ENCODE measurements around the gene CDC45. TPM values are rescaled to one million over a fixed set of nuclear protein-coding genes. Genes with fewer than 3 reads are reported as not detected.

The CDC45 gene
- total RNA-seq, 1 donor from 2014 or later: 2.2 TPM

DNA sequence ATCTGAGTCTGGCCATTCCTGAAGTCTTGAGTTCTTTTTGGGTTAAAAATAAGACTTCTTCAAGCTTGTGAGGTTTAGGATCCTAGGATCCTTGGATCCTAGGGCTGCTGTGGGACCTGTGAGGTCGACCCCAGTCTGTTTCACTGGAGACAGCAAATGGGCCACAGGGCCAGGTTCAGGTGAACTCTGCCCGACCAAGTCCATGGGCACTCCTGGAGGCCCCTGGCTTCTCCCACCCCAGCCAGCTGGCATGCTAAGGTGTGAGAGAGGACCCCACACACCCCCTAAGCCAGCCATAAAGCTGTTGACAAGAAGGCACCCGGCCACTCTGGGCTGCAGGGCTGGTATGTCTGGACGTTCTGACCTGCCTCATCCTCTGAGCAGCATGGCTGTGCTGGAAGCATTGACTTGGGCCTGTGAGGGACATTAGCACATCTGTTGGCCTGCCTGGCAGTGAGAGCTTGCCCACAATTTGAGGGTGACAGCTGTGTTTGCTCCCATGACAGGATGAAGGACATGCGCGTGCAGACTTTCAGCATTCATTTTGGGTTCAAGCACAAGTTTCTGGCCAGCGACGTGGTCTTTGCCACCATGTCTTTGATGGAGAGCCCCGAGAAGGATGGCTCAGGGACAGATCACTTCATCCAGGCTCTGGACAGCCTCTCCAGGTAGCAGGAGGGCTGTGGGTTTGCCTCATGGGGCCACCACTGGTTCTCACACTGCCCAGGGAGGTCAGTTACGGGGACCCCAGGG, 28.5 kb downstream of the CDC45 start:
- TF ChIP-seq, protein P1, sequence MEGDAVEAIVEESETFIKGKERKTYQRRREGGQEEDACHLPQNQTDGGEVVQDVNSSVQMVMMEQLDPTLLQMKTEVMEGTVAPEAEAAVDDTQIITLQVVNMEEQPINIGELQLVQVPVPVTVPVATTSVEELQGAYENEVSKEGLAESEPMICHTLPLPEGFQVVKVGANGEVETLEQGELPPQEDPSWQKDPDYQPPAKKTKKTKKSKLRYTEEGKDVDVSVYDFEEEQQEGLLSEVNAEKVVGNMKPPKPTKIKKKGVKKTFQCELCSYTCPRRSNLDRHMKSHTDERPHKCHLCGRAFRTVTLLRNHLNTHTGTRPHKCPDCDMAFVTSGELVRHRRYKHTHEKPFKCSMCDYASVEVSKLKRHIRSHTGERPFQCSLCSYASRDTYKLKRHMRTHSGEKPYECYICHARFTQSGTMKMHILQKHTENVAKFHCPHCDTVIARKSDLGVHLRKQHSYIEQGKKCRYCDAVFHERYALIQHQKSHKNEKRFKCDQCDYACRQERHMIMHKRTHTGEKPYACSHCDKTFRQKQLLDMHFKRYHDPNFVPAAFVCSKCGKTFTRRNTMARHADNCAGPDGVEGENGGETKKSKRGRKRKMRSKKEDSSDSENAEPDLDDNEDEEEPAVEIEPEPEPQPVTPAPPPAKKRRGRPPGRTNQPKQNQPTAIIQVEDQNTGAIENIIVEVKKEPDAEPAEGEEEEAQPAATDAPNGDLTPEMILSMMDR (IDR thresholded peaks at IDR 0.05): no peak
- Mint-ChIP-seq H3K36me3 (ENCODE audit: low read depth) (no peaks in the 10 kb centered on the region), H3K4me3 (ENCODE audit: unreplicated experiment) (no peak overlapping the region), H3K9me3 (ENCODE audit: low read depth) (no peaks in the 10 kb centered on the region), H3K4me1 (ENCODE audit: low read depth) (no peaks in the 10 kb centered on the region), H3K27me3 (ENCODE audit: low read depth) (no peaks in the 10 kb centered on the region), H3K27ac (ENCODE audit: unreplicated experiment) (no peak overlapping the region)
- peak; percentile 43 for DNase-seq (ENCODE audit: low spot score)

DNA sequence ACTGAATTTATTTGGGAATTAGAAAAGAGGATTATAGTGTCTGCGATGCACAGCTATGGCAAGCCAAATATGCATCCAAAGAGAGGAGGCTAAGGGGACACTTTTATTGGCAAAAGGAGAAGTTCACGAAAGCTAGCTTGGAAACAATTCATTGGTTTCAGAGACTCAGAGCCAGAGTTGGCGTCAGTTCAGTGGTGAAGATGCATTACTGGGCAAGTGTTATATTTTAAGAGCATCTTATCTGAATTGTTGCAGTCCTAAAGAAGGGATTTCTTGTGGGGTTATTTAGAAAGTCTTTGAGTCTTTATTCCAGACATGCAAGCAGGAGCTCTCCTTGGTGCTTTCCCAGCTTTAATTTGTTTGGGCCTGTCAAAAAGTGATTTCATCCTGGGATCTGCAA, 29.5 kb downstream of the CDC45 start:
- TF ChIP-seq, protein P1 (IDR thresholded peaks at IDR 0.05): no peak
- H3K36me3 Mint-ChIP-seq (ENCODE audit: low read depth): peaks cover 7% of the 10 kb centered on the region

DNA sequence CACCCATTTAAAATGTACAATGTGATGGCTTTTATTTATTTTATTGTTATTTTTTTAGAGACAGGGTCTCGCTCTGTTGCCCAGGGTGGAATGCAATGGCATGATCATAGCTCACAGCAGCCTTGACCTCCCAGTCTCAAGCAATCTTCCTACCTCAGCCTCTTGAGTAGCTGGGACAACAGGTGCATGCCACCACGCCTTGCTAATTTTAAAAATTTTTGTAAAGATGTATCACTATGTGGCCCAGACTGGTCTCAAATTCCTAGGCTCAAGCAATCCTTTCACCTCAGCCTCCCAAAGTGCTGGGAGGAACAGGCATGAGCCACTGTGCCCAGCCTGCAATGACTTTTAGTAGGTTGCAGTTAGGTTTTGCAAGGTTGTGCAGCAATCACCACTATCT, 30.2 kb downstream of the CDC45 start:
- DNase-seq (ENCODE audit: low spot score): no peak
- Mint-ChIP-seq H3K36me3 (ENCODE audit: low read depth) (peaks cover 7% of the 10 kb centered on the region), H3K27me3 (ENCODE audit: low read depth) (no peaks in the 10 kb centered on the region), H3K4me1 (ENCODE audit: low read depth) (no peaks in the 10 kb centered on the region), H3K9me3 (ENCODE audit: low read depth) (peaks cover 8% of the 10 kb centered on the region), H3K4me3 (ENCODE audit: unreplicated experiment) (no peak overlapping the region), H3K27ac (ENCODE audit: unreplicated experiment) (no peak overlapping the region)
- TF ChIP-seq, protein P1 (IDR thresholded peaks at IDR 0.05): no peak

More for the DNA sequence above, 29.5 kb downstream of the CDC45 start:
- no peak for DNase-seq (ENCODE audit: low spot score)
- H3K27ac Mint-ChIP-seq (ENCODE audit: unreplicated experiment): no peak overlapping the region
- peaks cover 8% of the 10 kb centered on the region for H3K9me3 Mint-ChIP-seq (ENCODE audit: low read depth)
- H3K4me3 Mint-ChIP-seq (ENCODE audit: unreplicated experiment): no peak overlapping the region
- no peaks in the 10 kb centered on the region for H3K27me3 Mint-ChIP-seq (ENCODE audit: low read depth)
- no peaks in the 10 kb centered on the region for H3K4me1 Mint-ChIP-seq (ENCODE audit: low read depth)

DNA sequence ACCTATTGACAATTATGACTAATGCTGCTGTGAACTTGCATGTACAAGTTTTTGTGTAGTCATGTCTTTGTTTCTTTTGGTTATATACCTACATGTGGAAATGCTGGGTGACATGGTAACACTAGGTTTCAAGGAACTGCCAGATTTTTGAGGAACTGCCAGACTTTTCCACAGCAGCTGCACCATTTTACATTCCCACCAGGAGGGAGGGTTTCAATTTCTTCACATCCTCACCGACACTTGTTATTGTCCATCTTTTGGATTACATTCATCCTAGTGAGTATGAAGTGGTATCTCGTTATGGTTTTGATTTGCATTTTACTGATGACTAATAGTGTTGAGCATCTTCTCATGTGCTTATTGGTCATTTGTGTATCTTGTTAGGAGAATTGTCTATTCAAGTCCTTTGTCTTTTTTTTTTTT, 31.2 kb downstream of the CDC45 start:
- Mint-ChIP-seq H3K27me3 (ENCODE audit: low read depth) (no peaks in the 10 kb centered on the region), H3K36me3 (ENCODE audit: low read depth) (peaks cover 7% of the 10 kb centered on the region), H3K4me3 (ENCODE audit: unreplicated experiment) (no peak overlapping the region), H3K27ac (ENCODE audit: unreplicated experiment) (no peak overlapping the region), H3K4me1 (ENCODE audit: low read depth) (no peaks in the 10 kb centered on the region), H3K9me3 (ENCODE audit: low read depth) (peaks cover 8% of the 10 kb centered on the region)
- no peak for DNase-seq (ENCODE audit: low spot score)
- TF ChIP-seq, protein P1 (IDR thresholded peaks at IDR 0.05): no peak

DNA sequence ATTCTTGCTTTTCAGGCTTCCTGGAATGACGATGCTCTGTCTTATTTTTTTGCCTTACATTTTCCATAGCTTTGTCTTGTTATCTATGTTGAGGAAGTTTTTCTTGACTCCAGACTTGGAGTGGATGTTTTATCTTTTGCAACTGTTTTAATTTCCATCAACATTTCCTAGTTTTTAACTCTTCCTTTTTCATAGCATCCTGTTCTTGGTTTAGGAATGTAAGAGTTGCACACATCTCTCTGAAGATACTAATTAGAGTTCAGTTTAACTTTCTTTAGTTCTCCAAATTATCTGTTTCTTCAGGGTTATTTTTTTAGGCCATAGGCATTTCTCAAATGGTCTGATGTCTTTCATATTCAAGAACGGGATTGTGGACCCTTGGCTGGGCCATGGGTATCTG, 34.1 kb downstream of the CDC45 start:
- Mint-ChIP-seq H3K27ac (ENCODE audit: unreplicated experiment) (no peak overlapping the region), H3K36me3 (ENCODE audit: low read depth) (peaks cover 7% of the 10 kb centered on the region), H3K27me3 (ENCODE audit: low read depth) (no peaks in the 10 kb centered on the region), H3K9me3 (ENCODE audit: low read depth) (peaks cover 8% of the 10 kb centered on the region), H3K4me3 (ENCODE audit: unreplicated experiment) (no peak overlapping the region), H3K4me1 (ENCODE audit: low read depth) (no peaks in the 10 kb centered on the region)
- TF ChIP-seq, protein P1 (IDR thresholded peaks at IDR 0.05): no peak
- no peak for DNase-seq (ENCODE audit: low spot score)

Data from chondrocyte (in vitro differentiated cells).